Pons (tissue), 1 donor: Measurements from ENCODE around the gene FGF13.

Experiments
- DNase-seq: peaks from one replicate; pipeline ENCODE4 v3.0.0-alpha.2; 2016; ENCODE audit warnings: low spot score

FGF13 gene

DNA sequence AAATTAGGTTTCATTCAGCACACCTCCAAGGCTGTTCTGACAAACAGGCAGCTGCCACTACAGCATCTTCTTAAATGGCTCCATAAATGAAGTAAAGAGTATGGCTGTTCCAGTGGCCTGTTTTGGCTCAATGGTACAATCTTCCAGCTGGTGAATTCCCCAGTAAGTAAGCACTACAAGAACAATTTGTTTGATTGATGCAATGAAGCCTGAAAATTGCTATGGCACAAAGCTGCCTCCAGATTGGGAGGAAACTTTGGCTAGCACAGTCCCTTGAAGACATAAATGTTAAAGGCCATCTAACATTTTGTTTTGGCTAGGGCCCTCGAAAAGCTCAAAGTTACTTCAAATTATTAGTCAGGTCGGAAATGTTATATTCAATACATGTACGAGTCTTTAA is 47.5 kb downstream of the FGF13 start:
- no peak for DNase-seq

DNA sequence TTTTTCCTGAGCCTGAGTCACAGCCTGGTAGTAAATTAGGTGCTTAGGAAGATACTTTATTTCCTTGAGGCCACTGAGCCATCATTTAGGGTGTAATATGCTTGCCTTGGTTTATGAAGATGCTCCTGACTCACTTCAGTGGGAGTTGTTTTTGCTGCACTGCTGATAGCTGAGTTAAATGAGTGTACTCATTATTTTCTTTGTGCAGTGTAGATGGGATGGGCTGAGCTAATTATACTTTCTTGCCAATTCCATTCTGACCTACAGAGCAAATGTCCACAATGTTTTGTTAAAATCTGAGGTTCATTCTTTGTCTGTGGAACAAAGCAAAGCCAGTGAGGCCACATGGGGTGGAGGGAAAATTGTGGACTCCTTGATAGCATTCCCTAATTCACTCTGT is 60.0 kb downstream of the FGF13 start:
- DNase-seq, result no peak

DNA sequence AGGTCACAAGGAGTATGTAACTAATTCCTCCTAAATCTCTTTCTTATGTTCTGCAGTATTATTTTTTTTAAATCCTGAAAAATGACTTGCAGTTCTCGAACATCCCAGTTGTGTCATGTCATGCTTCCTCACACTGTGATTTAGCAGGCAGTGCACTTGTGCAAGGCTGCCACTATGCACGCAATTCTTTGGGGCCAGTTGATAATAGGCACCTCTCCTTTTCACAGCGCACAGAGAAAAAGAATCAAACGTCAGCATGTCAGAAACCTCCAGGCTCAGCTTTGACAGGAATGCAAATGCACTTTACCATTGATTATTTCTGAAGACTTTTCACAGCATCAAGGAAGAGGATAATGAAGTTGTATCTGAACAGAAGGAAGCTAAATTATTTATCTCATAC is 62.9 kb downstream of the FGF13 start:
- no peak for DNase-seq

DNA sequence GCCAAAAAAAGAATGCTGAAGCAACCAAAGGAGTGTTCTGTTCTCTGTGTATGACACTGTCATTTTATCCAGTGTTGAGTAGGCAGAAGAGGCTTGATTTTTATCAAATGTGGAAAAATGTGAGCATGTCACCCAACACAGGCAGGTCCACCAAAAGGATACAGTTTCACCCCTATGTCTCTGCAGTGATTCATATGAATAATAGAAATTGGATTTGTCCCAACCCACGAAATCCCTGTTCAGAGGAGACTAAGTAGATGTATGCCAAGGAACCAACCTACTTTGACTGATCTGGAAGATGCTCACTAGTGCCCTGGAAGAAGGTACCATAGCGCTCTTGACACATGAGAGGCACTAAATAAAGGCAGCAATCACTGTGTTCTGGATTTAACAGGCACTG is 72.5 kb downstream of the FGF13 start:
- DNase-seq, result no peak
